Panc1 (cell line): ENCODE measurements around the gene NTNG1. TPM values are rescaled to one million over a fixed set of nuclear protein-coding genes. Genes with fewer than 3 reads are reported as not detected.

ENCODE experiments used
- ATAC-seq: fragments of 200-7000 bp; cut with Tn5 transposase; 2 replicates; pipeline ENCODE4 v1.9.1; 2020; ENCODE audit warnings: mild to moderate bottlenecking, moderate library complexity
- BruUV-seq: library from RNA; stranded (reverse); fragments of 400-500 nt; replicated peaks from 2 replicates; lab custom pipeline; 2021; lab: Mats Ljungman, UMichigan
- CTCF ChIA-PET: fragments of 300-600 bp; sonication (Branson Sonifier 250); formaldehyde crosslinking; loops from one replicate; lab custom pipeline; 2022; ENCODE audit warnings: antibody characterized with exemption; lab: Charles Lee
- POLR2A ChIA-PET: fragments of 300-600 bp; sonication (Branson Sonifier 250); formaldehyde crosslinking; loops from one replicate; lab custom pipeline; 2022; ENCODE audit warnings: antibody characterized with exemption; lab: Charles Lee
- DNase-seq: peaks from one replicate; pipeline ENCODE4 v3.0.0-alpha.2; 2010; ENCODE audit warnings: low read depth, low spot score
- H3K27ac ChIP-seq: 2 replicates; pipeline ENCODE4 v1.5.1; 2011; ENCODE audit warnings: mild to moderate bottlenecking, low read length, inconsistent platforms
- H3K27me3 ChIP-seq: fragments of 200-500 bp; sonication (Bioruptor generic); 2 replicates; pipeline ENCODE4 v1.6.0; 2014; ENCODE audit warnings: low read length, inconsistent platforms; ENCODE audit not compliant: control insufficient read depth, insufficient read depth
- H3K36me3 ChIP-seq: fragments of 200-500 bp; sonication (Bioruptor generic); 2 replicates; pipeline ENCODE4 v1.5.1; 2014; ENCODE audit warnings: inconsistent platforms, mild to moderate bottlenecking, low read length, moderate library complexity; ENCODE audit not compliant: control insufficient read depth, insufficient read depth
- H3K4me1 ChIP-seq: 2 replicates; pipeline ENCODE4 v1.5.1; 2011; ENCODE audit warnings: inconsistent platforms, mild to moderate bottlenecking, low read length, moderate library complexity; ENCODE audit not compliant: control insufficient read depth, insufficient read depth
- H3K4me3 ChIP-seq, 2 experiments: 2 replicates each; pipeline ENCODE4 v1.5.1; 2011 to 2012; ENCODE audit warnings: low read depth in 2 of 2, low read length in 2 of 2, mild to moderate bottlenecking in 2 of 2, inconsistent platforms in 1 of 2, moderate library complexity in 1 of 2
- H3K9me3 ChIP-seq: fragments of 200-500 bp; sonication (Bioruptor generic); 2 replicates; pipeline ENCODE4 v1.5.1; 2014; ENCODE audit warnings: low read depth, mild to moderate bottlenecking, inconsistent platforms, low read length, moderate library complexity; ENCODE audit not compliant: control insufficient read depth, insufficient read depth
- CTCF ChIP-seq: fragments of 450-650 bp; IDR thresholded peaks from 2 replicates; pipeline ENCODE4 v1.5.1; 2017; ENCODE audit warnings: mild to moderate bottlenecking
- POLR2AphosphoS5 ChIP-seq: IDR thresholded peaks from 2 replicates; pipeline ENCODE4 v1.6.1; 2012; ENCODE audit warnings: mild to moderate bottlenecking, low read depth, low read length, moderate library complexity
- REST ChIP-seq, 2 experiments: IDR thresholded peaks; 2 replicates each; pipeline ENCODE4 v1.6.1; 2011 to 2012; ENCODE audit warnings: low read depth in 2 of 2, control low read depth in 1 of 2, low read length in 1 of 2, mild to moderate bottlenecking in 1 of 2, moderate library complexity in 1 of 2; ENCODE audit not compliant: insufficient read depth in 1 of 2
- SIN3A ChIP-seq: IDR thresholded peaks from 2 replicates; pipeline ENCODE4 v1.6.1; 2012; ENCODE audit warnings: low read depth, mild to moderate bottlenecking, low read length, moderate library complexity, borderline replicate concordance; ENCODE audit not compliant: insufficient read depth
- TCF7L2 ChIP-seq: IDR thresholded peaks from 2 replicates; pipeline ENCODE4 v1.6.1; 2011; ENCODE audit warnings: mild to moderate bottlenecking, low read depth, low read length, inconsistent platforms
- in situ Hi-C: cut with HindIII; loops from 2 replicates; pipeline ENCODE4 v1.10.0; 2016; ENCODE audit warnings: low sequenced_read_pairs, low pct_unique_long_range_greater_than_20kb
- intact Hi-C: fragments of 100-400 bp; cut with micrococcal nuclease; formaldehyde crosslinking; loops from one replicate; pipeline ENCODE4 v1.10.0; 2022; ENCODE audit not compliant: unreplicated experiment
- total RNA-seq: library from RNA; stranded (reverse); gene quantifications from one replicate; pipeline ENCODE4 v1.2.1, GENCODE V29; 2021; ENCODE audit not compliant: unreplicated experiment

NTNG1 gene
- total RNA-seq, 1 experiment from 2014 or later, result 0.13 TPM

- Histone ChIP-seq H3K4me1 (no peaks in the 10 kb centered on the region), H3K9me3 (no peaks in the 10 kb centered on the region), H3K36me3 (no peaks in the 10 kb centered on the region), H3K27me3 (no peaks in the 10 kb centered on the region), H3K4me3 (no peak overlapping the region), H3K27ac (no peak overlapping the region)
- no peak for TF ChIP-seq CTCF
- TF ChIP-seq TCF7L2, result no peak
- POLR2A ChIA-PET, result no interaction called here
- DNase-seq (no peak), ATAC-seq (no peak)
- in situ Hi-C loops, result no loop called here
- CTCF ChIA-PET, result no interaction called here
- BruUV-seq, result no TSS peak
- intact Hi-C loops, result no loop called here
Observed at GRCh38 chr1:107175102-107175909, 34.5 kb downstream of the NTNG1 start.

- Histone ChIP-seq H3K36me3 (no peaks in the 10 kb centered on the region), H3K27me3 (no peaks in the 10 kb centered on the region), H3K4me1 (no peaks in the 10 kb centered on the region), H3K27ac (no peak overlapping the region), H3K9me3 (no peaks in the 10 kb centered on the region), H3K4me3 (no peak overlapping the region)
- no TSS peak for BruUV-seq
- in situ Hi-C loops (no loop called here), intact Hi-C loops (no loop called here)
- ChIA-PET POLR2A (no interaction called here), CTCF (no interaction called here)
- DNase-seq, result no peak
- ATAC-seq, result no peak
- TF ChIP-seq POLR2AphosphoS5, result no peak
Observed at GRCh38 chr1:107181253-107181969, 40.6 kb downstream of the NTNG1 start.

GRCh38 chr1:107183011-107183410 lies 42.2 kb downstream of the NTNG1 start:
- H3K4me1 ChIP-seq, result no peaks in the 10 kb centered on the region
- POLR2A ChIA-PET, result no interaction called here
- H3K36me3 ChIP-seq, result no peaks in the 10 kb centered on the region
- in situ Hi-C loops (no loop called here), intact Hi-C loops (no loop called here)
- H3K27me3 ChIP-seq, result no peaks in the 10 kb centered on the region
- no peak overlapping the region for H3K4me3 ChIP-seq
- H3K27ac ChIP-seq, result no peak overlapping the region
- CTCF ChIA-PET, result no interaction called here
- DNase-seq (no peak), ATAC-seq (no peak)
- BruUV-seq, result no TSS peak
- TF ChIP-seq POLR2AphosphoS5, result no peak
- TF ChIP-seq TCF7L2, result no peak
- no peak for TF ChIP-seq CTCF
- TF ChIP-seq REST (IDR thresholded peaks at IDR 0.05; ENCODE audit: insufficient read depth in 1 of 2, low read depth in 2 of 2, low read length in 1 of 2), result no peak
- no peak for TF ChIP-seq SIN3A
- H3K9me3 ChIP-seq, result no peaks in the 10 kb centered on the region
